WTC11 (cell line): ENCODE data around the gene TEKT5. TPM values are rescaled to one million over a fixed set of nuclear protein-coding genes. Genes with fewer than 3 reads are reported as not detected.

Experiments
- ATAC-seq: fragments of 200-7000 bp; cut with Tn5 transposase; 2 replicates; pipeline ENCODE4 v1.10.0; 2021; ENCODE audit warnings: mild to moderate bottlenecking, moderate library complexity
- CTCF ChIA-PET: fragments of 300-600 bp; sonication (Branson Sonifier 250); formaldehyde crosslinking; loops from one replicate; lab custom pipeline; 2021; ENCODE audit warnings: antibody characterized with exemption; lab: Charles Lee
- POLR2A ChIA-PET: fragments of 350-600 bp; sonication (Branson Sonifier 250); formaldehyde crosslinking; loops from one replicate; lab custom pipeline; 2021; ENCODE audit warnings: antibody characterized with exemption; lab: Charles Lee
- DNase-seq: peaks from one replicate; pipeline ENCODE4 v3.0.0; 2021; ENCODE audit warnings: low spot score
- H3K27ac Mint-ChIP-seq: 2 replicates; pipeline ENCODE4 v1.8.0; 2021; ENCODE audit warnings: mixed read lengths
- H3K27me3 Mint-ChIP-seq: 2 replicates; pipeline ENCODE4 v1.8.0; 2021; ENCODE audit warnings: low read depth, mild to moderate bottlenecking, moderate library complexity, mixed read lengths
- H3K36me3 Mint-ChIP-seq: 2 replicates; pipeline ENCODE4 v1.8.0; 2021; ENCODE audit warnings: mixed read lengths
- H3K4me1 Mint-ChIP-seq: 2 replicates; pipeline ENCODE4 v1.8.0; 2022; ENCODE audit warnings: mixed read lengths
- H3K4me3 Mint-ChIP-seq: 2 replicates; pipeline ENCODE4 v1.8.0; 2021; ENCODE audit warnings: mild to moderate bottlenecking, moderate library complexity, mixed read lengths
- H3K9me3 Mint-ChIP-seq: 2 replicates; pipeline ENCODE4 v1.8.0; 2021; ENCODE audit warnings: mixed read lengths
- CREB1 ChIP-seq: sonication (generic); formaldehyde crosslinking; IDR thresholded peaks from 2 replicates; pipeline ENCODE4 v1.8.0; 2023; ENCODE audit warnings: mild to moderate bottlenecking, missing genetic modification reagents
- EMX1 ChIP-seq: fragments of 250-450 bp; sonication (Bioruptor Pico); IDR thresholded peaks from 2 replicates; pipeline ENCODE4 v1.8.0; 2021; ENCODE audit warnings: mild to moderate bottlenecking
- GTF2I ChIP-seq: fragments of 250-450 bp; sonication (Bioruptor Pico); conservative IDR thresholded peaks from 2 replicates; pipeline ENCODE4 v1.4.0; 2021; ENCODE audit warnings: mild to moderate bottlenecking
- JAZF1 ChIP-seq: fragments of 250-450 bp; sonication (Bioruptor Pico); IDR thresholded peaks from 2 replicates; pipeline ENCODE4 v1.9.0; 2021; ENCODE audit warnings: moderate library complexity, mild to moderate bottlenecking, inconsistent platforms
- MXD4 ChIP-seq: fragments of 250-450 bp; sonication (Bioruptor Pico); IDR thresholded peaks from 2 replicates; pipeline ENCODE4 v1.8.0; 2021; ENCODE audit warnings: mild to moderate bottlenecking, moderate library complexity, borderline replicate concordance
- RORB ChIP-seq: fragments of 250-450 bp; sonication (Bioruptor Pico); IDR thresholded peaks from 2 replicates; pipeline ENCODE4 v1.9.0; 2021; ENCODE audit warnings: mild to moderate bottlenecking
- TEAD1 ChIP-seq: sonication (generic); formaldehyde crosslinking; IDR thresholded peaks from 2 replicates; pipeline ENCODE4 v1.8.0; 2022; ENCODE audit warnings: mild to moderate bottlenecking, missing genetic modification reagents
- ZNF121 ChIP-seq: sonication (generic); formaldehyde crosslinking; IDR thresholded peaks from 2 replicates; pipeline ENCODE4 v1.8.0; 2023; ENCODE audit warnings: missing genetic modification reagents
- total RNA-seq: library from RNA; stranded (reverse); gene quantifications from 3 replicates; pipeline ENCODE4 v1.2.3, GENCODE V29; 2021
- TF ChIP-seq, protein P1 (sequence below): sonication (generic); formaldehyde crosslinking; IDR thresholded peaks from 2 replicates; pipeline ENCODE4 v1.8.0; 2022; ENCODE audit warnings: mild to moderate bottlenecking, missing genetic modification reagents
- TF ChIP-seq, protein P2 (sequence below): sonication (generic); formaldehyde crosslinking; IDR thresholded peaks from 2 replicates; pipeline ENCODE4 v1.8.1; 2022; ENCODE audit warnings: mild to moderate bottlenecking, moderate library complexity, missing genetic modification reagents
- TF ChIP-seq, protein P3 (sequence below): sonication (generic); formaldehyde crosslinking; IDR thresholded peaks from 2 replicates; pipeline ENCODE4 v1.8.1; 2023; ENCODE audit warnings: mild to moderate bottlenecking, missing genetic modification reagents, borderline replicate concordance
- TF ChIP-seq, protein P4 (sequence below): sonication (generic); formaldehyde crosslinking; conservative IDR thresholded peaks from 2 replicates; pipeline ENCODE4 v1.8.1; 2023; ENCODE audit warnings: mild to moderate bottlenecking, low read depth, missing genetic modification reagents, moderate library complexity
- TF ChIP-seq, protein P5 (sequence below): sonication (generic); formaldehyde crosslinking; IDR thresholded peaks from 2 replicates; pipeline ENCODE4 v1.8.1; 2022; ENCODE audit warnings: missing genetic modification reagents, borderline replicate concordance
- TF ChIP-seq, protein P6 (sequence below): sonication (generic); formaldehyde crosslinking; IDR thresholded peaks from 2 replicates; pipeline ENCODE4 v1.8.0; 2023; ENCODE audit warnings: mild to moderate bottlenecking, missing genetic modification reagents
- TF ChIP-seq, protein P7 (sequence below): sonication (generic); formaldehyde crosslinking; IDR thresholded peaks from 2 replicates; pipeline ENCODE4 v1.8.0; 2022; ENCODE audit warnings: mild to moderate bottlenecking, missing genetic modification reagents

TEKT5 gene
- total RNA-seq, 1 experiment from 2014 or later, result 1.1 TPM

DNA sequence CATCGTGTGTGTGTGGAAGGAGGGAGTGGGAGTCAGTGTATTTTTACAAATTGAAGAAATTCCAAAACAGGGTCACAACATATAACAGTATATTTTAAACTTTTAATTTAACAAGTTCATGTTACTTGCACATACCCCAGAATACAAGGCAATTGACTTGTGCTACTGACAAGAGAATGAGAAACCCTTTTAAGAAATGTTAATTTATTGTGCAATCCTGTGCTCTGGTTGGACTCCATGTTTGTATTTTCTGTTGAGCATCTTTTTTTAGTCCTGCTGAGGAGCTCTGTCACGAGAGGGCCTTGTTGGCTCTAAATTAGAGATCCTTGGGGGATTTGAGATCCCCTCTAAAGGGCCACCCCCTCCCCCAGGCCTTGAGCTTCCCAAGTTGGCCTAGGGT lies 113.2 kb downstream of the TEKT5 start (continued):
- TF ChIP-seq, protein P1, sequence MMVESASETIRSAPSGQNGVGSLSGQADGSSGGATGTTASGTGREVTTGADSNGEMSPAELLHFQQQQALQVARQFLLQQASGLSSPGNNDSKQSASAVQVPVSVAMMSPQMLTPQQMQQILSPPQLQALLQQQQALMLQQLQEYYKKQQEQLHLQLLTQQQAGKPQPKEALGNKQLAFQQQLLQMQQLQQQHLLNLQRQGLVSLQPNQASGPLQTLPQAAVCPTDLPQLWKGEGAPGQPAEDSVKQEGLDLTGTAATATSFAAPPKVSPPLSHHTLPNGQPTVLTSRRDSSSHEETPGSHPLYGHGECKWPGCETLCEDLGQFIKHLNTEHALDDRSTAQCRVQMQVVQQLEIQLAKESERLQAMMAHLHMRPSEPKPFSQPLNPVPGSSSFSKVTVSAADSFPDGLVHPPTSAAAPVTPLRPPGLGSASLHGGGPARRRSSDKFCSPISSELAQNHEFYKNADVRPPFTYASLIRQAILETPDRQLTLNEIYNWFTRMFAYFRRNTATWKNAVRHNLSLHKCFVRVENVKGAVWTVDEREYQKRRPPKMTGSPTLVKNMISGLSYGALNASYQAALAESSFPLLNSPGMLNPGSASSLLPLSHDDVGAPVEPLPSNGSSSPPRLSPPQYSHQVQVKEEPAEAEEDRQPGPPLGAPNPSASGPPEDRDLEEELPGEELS (CRISPR knock-in tag), result no peak
- TF ChIP-seq RORB (CRISPR knock-in tag) (no peak), JAZF1 (CRISPR knock-in tag) (no peak)

DNA sequence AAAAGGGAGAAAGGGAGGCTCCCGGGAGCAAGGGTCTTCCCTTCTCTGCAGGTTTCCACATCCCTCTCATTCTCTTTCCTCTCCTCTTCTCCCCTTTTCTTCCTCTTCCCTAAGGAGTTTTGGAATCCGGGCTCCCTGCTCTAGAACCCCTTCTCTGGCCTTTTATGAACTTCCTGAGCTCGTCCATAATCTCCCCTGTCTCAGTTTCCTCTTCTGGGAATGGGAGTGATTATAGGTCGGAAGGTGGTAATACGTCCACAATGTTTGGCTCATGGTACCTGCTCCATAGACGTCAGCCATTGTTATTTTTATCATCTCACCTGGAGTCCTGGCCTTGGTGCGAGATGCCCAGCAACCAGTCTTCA lies 113.9 kb downstream of the TEKT5 start:
- no peak for ATAC-seq
- ChIA-PET CTCF (interaction anchor here (0.6 to 3.4 kb wide), 18 partner anchors 9 to 156 kb away, joined by 3 to 32 read pairs (median 4); no protein-coding TSS in a partner anchor), POLR2A (no interaction called here)
- peak overlapping the region; percentile 73 for H3K4me3 Mint-ChIP-seq
- no peaks in the 10 kb centered on the region for H3K36me3 Mint-ChIP-seq
- H3K4me1 Mint-ChIP-seq, result peaks cover 65% of the 10 kb centered on the region
- no peak overlapping the region; the same call in 1 of the 2 replicates for H3K27ac Mint-ChIP-seq
- TF ChIP-seq, protein P2, sequence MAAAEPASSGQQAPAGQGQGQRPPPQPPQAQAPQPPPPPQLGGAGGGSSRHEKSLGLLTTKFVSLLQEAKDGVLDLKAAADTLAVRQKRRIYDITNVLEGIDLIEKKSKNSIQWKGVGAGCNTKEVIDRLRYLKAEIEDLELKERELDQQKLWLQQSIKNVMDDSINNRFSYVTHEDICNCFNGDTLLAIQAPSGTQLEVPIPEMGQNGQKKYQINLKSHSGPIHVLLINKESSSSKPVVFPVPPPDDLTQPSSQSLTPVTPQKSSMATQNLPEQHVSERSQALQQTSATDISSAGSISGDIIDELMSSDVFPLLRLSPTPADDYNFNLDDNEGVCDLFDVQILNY (CRISPR knock-in tag), result no peak
- TF ChIP-seq TEAD1 (CRISPR knock-in tag), result no peak
- TF ChIP-seq, protein P3, sequence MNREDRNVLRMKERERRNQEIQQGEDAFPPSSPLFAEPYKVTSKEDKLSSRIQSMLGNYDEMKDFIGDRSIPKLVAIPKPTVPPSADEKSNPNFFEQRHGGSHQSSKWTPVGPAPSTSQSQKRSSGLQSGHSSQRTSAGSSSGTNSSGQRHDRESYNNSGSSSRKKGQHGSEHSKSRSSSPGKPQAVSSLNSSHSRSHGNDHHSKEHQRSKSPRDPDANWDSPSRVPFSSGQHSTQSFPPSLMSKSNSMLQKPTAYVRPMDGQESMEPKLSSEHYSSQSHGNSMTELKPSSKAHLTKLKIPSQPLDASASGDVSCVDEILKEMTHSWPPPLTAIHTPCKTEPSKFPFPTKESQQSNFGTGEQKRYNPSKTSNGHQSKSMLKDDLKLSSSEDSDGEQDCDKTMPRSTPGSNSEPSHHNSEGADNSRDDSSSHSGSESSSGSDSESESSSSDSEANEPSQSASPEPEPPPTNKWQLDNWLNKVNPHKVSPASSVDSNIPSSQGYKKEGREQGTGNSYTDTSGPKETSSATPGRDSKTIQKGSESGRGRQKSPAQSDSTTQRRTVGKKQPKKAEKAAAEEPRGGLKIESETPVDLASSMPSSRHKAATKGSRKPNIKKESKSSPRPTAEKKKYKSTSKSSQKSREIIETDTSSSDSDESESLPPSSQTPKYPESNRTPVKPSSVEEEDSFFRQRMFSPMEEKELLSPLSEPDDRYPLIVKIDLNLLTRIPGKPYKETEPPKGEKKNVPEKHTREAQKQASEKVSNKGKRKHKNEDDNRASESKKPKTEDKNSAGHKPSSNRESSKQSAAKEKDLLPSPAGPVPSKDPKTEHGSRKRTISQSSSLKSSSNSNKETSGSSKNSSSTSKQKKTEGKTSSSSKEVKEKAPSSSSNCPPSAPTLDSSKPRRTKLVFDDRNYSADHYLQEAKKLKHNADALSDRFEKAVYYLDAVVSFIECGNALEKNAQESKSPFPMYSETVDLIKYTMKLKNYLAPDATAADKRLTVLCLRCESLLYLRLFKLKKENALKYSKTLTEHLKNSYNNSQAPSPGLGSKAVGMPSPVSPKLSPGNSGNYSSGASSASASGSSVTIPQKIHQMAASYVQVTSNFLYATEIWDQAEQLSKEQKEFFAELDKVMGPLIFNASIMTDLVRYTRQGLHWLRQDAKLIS, result no peak
- H3K27me3 Mint-ChIP-seq, result peaks cover 10% of the 10 kb centered on the region
- DNase-seq, result no peak
- peaks cover 8% of the 10 kb centered on the region; the same call in 1 of the 2 replicates for H3K9me3 Mint-ChIP-seq

DNA sequence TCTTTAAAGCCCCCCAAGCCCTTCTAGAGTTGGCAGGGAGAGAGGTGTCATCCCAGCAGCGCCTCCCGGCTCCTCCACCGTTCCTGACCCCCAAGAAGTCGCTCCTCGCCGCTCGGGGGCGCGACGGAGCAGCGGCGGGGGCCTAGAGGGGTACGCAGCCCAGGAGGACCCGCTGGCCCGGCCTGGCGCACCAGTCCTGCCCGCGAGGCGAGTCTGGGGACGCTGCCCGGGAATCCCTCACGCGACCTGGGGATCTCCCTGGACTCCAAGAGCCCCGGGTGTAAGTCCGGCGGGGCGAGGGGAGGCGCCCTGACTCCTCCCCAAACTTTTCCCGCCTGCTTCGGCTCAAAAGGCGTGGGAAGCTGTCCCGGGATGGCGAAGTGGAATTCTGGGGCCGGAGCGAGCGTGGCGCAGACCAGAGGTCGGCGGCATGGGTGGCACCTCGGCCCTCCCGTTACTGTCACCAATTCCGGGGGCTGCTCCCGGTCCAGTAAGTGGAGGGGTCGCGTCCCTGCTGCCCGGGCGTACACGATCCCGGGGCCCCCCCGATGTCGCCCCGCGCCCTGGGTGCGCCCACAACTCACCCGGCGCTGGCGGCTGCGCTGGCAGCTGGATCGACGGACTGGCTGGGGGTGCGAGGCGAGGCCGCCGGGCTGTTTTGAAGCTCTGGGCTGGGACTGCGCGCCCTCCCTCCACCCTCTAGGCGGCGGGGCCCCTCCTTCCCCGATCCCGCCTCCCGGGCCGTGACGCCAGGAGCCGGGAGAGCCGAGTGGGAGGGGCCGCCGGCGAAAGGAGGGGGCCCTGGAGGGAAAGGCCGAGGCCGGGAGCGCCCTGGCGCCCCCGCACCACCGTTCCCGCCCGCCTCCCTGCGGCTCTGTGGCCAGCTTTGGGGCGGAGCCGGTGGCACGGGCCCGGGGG lies 114.5 kb downstream of the TEKT5 start, which contains the start of gene EMP2:
EMP2 (minus strand) TSS at position 634 of the 918 bp plus-strand sequence. CDS start 32,981 bp downstream, outside the sequence.
- peaks cover 64% of the 10 kb centered on the region for H3K4me1 Mint-ChIP-seq
- H3K36me3 Mint-ChIP-seq, result no peaks in the 10 kb centered on the region
- DNase-seq (peak; percentile 80), ATAC-seq (peak; percentile 83)
- H3K9me3 Mint-ChIP-seq, result peaks cover 8% of the 10 kb centered on the region; the same call in 1 of the 2 replicates
- POLR2A ChIA-PET, result interaction anchor here (1.0 kb wide), 1 partner anchor 39 kb away, joined by 3 read pairs; no protein-coding TSS in a partner anchor
- peak within 1 kb of the TSS; percentile 73 for H3K4me3 Mint-ChIP-seq
- H3K27me3 Mint-ChIP-seq, result peaks cover 10% of the 10 kb centered on the region
- H3K27ac Mint-ChIP-seq, result no peak within 1 kb of the TSS; the same call in 1 of the 2 replicates
- CTCF ChIA-PET, result interaction anchor here (0.6 to 3.4 kb wide), 25 partner anchors 9 to 339 kb away, joined by 3 to 32 read pairs (median 4); no protein-coding TSS in a partner anchor
- no peak for TF ChIP-seq ZNF121 (CRISPR knock-in tag)
- no peak for TF ChIP-seq GTF2I (CRISPR knock-in tag)
- no peak for TF ChIP-seq CREB1
- TF ChIP-seq, protein P4, sequence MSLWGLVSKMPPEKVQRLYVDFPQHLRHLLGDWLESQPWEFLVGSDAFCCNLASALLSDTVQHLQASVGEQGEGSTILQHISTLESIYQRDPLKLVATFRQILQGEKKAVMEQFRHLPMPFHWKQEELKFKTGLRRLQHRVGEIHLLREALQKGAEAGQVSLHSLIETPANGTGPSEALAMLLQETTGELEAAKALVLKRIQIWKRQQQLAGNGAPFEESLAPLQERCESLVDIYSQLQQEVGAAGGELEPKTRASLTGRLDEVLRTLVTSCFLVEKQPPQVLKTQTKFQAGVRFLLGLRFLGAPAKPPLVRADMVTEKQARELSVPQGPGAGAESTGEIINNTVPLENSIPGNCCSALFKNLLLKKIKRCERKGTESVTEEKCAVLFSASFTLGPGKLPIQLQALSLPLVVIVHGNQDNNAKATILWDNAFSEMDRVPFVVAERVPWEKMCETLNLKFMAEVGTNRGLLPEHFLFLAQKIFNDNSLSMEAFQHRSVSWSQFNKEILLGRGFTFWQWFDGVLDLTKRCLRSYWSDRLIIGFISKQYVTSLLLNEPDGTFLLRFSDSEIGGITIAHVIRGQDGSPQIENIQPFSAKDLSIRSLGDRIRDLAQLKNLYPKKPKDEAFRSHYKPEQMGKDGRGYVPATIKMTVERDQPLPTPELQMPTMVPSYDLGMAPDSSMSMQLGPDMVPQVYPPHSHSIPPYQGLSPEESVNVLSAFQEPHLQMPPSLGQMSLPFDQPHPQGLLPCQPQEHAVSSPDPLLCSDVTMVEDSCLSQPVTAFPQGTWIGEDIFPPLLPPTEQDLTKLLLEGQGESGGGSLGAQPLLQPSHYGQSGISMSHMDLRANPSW, result no peak
- TF ChIP-seq, protein P5, sequence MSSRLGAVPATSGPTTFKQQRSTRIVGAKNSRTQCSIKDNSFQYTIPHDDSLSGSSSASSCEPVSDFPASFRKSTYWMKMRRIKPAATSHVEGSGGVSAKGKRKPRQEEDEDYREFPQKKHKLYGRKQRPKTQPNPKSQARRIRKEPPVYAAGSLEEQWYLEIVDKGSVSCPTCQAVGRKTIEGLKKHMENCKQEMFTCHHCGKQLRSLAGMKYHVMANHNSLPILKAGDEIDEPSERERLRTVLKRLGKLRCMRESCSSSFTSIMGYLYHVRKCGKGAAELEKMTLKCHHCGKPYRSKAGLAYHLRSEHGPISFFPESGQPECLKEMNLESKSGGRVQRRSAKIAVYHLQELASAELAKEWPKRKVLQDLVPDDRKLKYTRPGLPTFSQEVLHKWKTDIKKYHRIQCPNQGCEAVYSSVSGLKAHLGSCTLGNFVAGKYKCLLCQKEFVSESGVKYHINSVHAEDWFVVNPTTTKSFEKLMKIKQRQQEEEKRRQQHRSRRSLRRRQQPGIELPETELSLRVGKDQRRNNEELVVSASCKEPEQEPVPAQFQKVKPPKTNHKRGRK (CRISPR knock-in tag), result no peak
- TF ChIP-seq, protein P6, sequence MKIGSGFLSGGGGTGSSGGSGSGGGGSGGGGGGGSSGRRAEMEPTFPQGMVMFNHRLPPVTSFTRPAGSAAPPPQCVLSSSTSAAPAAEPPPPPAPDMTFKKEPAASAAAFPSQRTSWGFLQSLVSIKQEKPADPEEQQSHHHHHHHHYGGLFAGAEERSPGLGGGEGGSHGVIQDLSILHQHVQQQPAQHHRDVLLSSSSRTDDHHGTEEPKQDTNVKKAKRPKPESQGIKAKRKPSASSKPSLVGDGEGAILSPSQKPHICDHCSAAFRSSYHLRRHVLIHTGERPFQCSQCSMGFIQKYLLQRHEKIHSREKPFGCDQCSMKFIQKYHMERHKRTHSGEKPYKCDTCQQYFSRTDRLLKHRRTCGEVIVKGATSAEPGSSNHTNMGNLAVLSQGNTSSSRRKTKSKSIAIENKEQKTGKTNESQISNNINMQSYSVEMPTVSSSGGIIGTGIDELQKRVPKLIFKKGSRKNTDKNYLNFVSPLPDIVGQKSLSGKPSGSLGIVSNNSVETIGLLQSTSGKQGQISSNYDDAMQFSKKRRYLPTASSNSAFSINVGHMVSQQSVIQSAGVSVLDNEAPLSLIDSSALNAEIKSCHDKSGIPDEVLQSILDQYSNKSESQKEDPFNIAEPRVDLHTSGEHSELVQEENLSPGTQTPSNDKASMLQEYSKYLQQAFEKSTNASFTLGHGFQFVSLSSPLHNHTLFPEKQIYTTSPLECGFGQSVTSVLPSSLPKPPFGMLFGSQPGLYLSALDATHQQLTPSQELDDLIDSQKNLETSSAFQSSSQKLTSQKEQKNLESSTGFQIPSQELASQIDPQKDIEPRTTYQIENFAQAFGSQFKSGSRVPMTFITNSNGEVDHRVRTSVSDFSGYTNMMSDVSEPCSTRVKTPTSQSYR (CRISPR knock-in tag), result no peak; the same call in 1 of the 2 replicates
- TF ChIP-seq, protein P7, sequence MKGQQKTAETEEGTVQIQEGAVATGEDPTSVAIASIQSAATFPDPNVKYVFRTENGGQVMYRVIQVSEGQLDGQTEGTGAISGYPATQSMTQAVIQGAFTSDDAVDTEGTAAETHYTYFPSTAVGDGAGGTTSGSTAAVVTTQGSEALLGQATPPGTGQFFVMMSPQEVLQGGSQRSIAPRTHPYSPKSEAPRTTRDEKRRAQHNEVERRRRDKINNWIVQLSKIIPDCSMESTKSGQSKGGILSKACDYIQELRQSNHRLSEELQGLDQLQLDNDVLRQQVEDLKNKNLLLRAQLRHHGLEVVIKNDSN (CRISPR knock-in tag), result peak; percentile 45; the same call in 1 of the 2 replicates
- TF ChIP-seq EMX1 (CRISPR knock-in tag), result no peak
- no peak for TF ChIP-seq MXD4 (CRISPR knock-in tag)
